Lower lobe of right lung (tissue), 2 donors: ENCODE results near the gene PHF1. TPM values are rescaled to one million over a fixed set of nuclear protein-coding genes. Genes with fewer than 3 reads are reported as not detected.

Experiments used
- ATAC-seq, 2 donors: fragments of 200-7000 bp; cut with Tn5 transposase; one replicate each; pipeline ENCODE4 v1.9.1; 2020 to 2022; ENCODE audit warnings: mild to moderate bottlenecking in 2 of 2, moderate library complexity in 2 of 2
- DNase-seq: peaks from one replicate; pipeline ENCODE4 v3.0.0-alpha.2; 2020
- H3K27ac ChIP-seq: fragments of 200-600 bp; one replicate; pipeline ENCODE4 v1.8.0; 2022
- H3K27me3 ChIP-seq: fragments of 200-600 bp; one replicate; pipeline ENCODE4 v1.8.0; 2022; ENCODE audit warnings: low read depth
- H3K36me3 ChIP-seq: fragments of 200-600 bp; one replicate; pipeline ENCODE4 v1.8.0; 2022; ENCODE audit warnings: mild to moderate bottlenecking
- H3K4me1 ChIP-seq: fragments of 200-600 bp; one replicate; pipeline ENCODE4 v1.8.0; 2022
- H3K4me3 ChIP-seq: fragments of 200-600 bp; one replicate; pipeline ENCODE4 v1.8.0; 2022; ENCODE audit warnings: mild to moderate bottlenecking
- H3K9me3 ChIP-seq: fragments of 200-600 bp; one replicate; pipeline ENCODE4 v1.8.0; 2022
- CTCF ChIP-seq: fragments of 200-600 bp; IDR thresholded peaks from one replicate; pipeline ENCODE4 v1.8.0; 2022; ENCODE audit warnings: antibody characterized with exemption, mild to moderate bottlenecking
- intact Hi-C: fragments of 100-400 bp; cut with DNase I; formaldehyde crosslinking; loops from one replicate; pipeline ENCODE4 v1.11.0; 2022
- total RNA-seq: library from RNA; stranded (reverse); fragmentation: NEBNext Ultra II Directional; extraction: Animal tissue kit (Norgen Biotek cat#: 25700); gene quantifications from one replicate; pipeline ENCODE4 v1.2.1, GENCODE V29; 2021
- donor health status: DM: no; HTN: yes; CAD: no; lungs with severe emphysema.

PHF1 gene
- total RNA-seq, 1 donor from 2014 or later = 69.7 TPM

DNA sequence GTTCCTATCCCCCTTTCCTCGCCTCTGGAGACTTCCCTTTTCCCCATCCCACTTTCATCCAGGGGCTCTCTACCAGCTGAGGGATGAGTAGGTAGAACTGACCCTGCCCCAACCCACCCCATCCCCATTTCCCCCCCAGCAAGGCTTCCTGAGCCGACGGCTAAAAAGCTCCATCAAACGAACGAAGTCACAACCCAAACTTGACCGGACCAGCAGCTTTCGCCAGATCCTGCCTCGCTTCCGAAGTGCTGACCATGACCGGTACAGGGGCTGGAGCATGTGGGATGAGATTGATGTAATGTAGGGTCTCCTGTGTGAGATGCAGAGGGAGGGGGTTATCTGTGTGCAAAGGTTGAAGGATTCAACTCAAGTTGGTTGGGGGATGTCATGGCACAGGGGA is 21.7 kb downstream of the PHF1 start:
- no peak for DNase-seq
- no peak overlapping the region for H3K4me3 ChIP-seq
- intact Hi-C loops = no loop called here
- H3K27me3 ChIP-seq = no peaks in the 10 kb centered on the region
- TF ChIP-seq CTCF = no peak
- no peak overlapping the region for H3K27ac ChIP-seq
- H3K36me3 ChIP-seq = peaks cover 26% of the 10 kb centered on the region
- H3K4me1 ChIP-seq = peaks cover 38% of the 10 kb centered on the region
- no peak for ATAC-seq
- H3K9me3 ChIP-seq = no peaks in the 10 kb centered on the region

DNA sequence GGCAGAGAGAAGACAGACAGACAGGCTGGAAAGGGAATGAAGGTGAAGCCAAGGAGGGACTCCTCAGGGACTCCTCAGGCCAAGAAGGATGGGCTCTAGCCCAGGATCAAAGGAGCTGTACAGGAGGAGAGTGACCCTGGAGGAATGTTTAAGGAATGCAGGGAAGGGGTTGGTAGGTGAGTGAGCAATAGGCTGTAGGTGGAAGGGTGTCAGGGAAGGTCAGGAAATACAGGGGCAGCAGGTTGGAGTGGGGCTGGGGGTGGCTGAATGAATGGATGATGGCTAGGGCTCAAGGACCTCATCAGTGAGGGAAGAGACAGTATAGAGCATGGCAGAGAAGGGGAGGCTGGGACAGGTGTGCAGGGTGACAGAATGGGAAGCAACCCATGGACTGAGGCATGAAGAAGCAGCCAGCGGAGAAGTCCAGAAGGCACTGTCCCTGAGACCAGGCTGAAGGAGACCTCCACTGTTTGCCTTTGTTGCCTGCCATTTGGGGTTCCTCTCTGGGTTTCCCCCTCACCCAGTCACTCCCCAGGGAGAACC is 22.3 kb downstream of the PHF1 start:
- ATAC-seq = no peak
- intact Hi-C loops = no loop called here
- peaks cover 38% of the 10 kb centered on the region for H3K4me1 ChIP-seq

DNA sequence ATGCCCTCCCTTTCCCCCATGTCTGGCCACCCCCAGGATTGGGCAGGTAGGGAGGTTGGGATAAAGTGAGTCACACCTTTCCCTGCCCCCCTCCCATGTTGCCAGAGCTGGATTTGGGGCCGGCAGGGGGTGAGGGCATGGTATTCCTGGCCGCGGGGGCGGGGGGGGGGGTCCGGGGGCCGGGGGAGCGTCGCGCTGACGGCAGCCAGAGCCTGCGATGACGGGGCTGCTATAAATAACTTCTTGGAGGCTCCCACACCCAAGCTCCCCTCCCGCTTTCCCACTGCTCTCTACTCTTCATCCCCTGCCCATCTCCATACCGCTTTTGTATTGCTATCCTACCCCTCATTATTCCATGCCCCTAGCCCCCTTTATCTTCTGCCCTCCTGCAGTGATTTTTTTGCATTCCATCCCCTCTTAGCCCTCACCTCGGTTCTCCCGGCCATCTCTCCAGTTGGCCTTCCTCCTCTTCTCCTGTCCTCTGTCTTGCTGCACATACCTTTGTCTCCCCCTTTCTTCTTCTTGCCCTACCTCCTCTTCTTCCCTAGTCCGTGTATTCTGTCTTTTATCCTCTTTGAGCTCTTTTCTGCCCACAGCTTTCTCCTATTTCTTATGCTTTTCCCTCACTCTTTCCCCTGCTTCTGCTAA is 22.9 kb downstream of the PHF1 start:
- no peak overlapping the region for H3K4me3 ChIP-seq
- no peaks in the 10 kb centered on the region for H3K27me3 ChIP-seq
- no peak overlapping the region for H3K27ac ChIP-seq
- peaks cover 37% of the 10 kb centered on the region for H3K36me3 ChIP-seq
- no peaks in the 10 kb centered on the region for H3K9me3 ChIP-seq
- DNase-seq = no peak
- peaks cover 32% of the 10 kb centered on the region for H3K4me1 ChIP-seq
- intact Hi-C loops = no loop called here
- no peak for ATAC-seq
- no peak for TF ChIP-seq CTCF

More for the DNA sequence above, 22.3 kb downstream of the PHF1 start:
- TF ChIP-seq CTCF = no peak
- H3K36me3 ChIP-seq = peaks cover 31% of the 10 kb centered on the region
- H3K4me3 ChIP-seq = no peak overlapping the region
- no peaks in the 10 kb centered on the region for H3K27me3 ChIP-seq
- DNase-seq = no peak
- H3K27ac ChIP-seq = no peak overlapping the region
- H3K9me3 ChIP-seq = no peaks in the 10 kb centered on the region

DNA sequence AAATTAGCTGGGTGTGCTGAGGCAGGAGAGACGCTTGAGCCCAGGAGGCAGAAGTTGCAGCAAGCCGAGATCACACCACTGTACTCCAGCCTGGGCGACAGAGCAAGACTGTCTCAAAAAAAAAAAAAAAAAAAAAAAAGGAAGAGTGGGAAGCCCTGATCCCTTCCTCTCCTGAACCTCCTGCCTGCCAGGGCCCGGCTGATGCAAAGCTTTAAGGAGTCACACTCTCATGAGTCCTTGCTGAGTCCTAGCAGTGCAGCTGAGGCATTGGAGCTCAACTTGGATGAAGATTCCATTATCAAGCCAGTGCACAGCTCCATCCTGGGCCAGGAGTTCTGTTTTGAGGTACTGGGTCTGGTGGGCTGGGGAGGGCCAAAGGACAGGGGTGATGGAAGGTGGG is 24.1 kb downstream of the PHF1 start:
- no peak for DNase-seq
- intact Hi-C loops = no loop called here
- no peak overlapping the region for H3K27ac ChIP-seq
- no peak overlapping the region for H3K4me3 ChIP-seq
- H3K4me1 ChIP-seq = peaks cover 19% of the 10 kb centered on the region
- ATAC-seq = no peak
- H3K36me3 ChIP-seq = peaks cover 43% of the 10 kb centered on the region
- no peaks in the 10 kb centered on the region for H3K27me3 ChIP-seq
- no peaks in the 10 kb centered on the region for H3K9me3 ChIP-seq
- TF ChIP-seq CTCF = no peak

DNA sequence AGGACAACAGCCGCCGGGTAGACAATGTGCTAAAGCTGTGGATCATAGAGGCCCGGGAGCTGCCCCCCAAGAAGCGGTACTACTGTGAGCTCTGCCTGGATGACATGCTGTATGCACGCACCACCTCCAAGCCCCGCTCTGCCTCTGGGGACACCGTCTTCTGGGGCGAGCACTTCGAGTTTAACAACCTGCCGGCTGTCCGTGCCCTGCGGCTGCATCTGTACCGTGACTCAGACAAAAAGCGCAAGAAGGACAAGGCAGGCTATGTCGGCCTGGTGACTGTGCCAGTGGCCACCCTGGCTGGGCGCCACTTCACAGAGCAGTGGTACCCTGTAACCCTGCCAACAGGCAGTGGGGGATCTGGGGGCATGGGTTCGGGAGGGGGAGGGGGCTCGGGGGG is 26.9 kb downstream of the PHF1 start:
- H3K27ac ChIP-seq = no peak overlapping the region
- DNase-seq (no peak), ATAC-seq (no peak)
- TF ChIP-seq CTCF = no peak
- H3K27me3 ChIP-seq = no peaks in the 10 kb centered on the region
- intact Hi-C loops = no loop called here
- H3K36me3 ChIP-seq = peaks cover 53% of the 10 kb centered on the region
- no peaks in the 10 kb centered on the region for H3K4me1 ChIP-seq
- H3K9me3 ChIP-seq = no peaks in the 10 kb centered on the region
- no peak overlapping the region for H3K4me3 ChIP-seq
